ENCODE results near the gene PCDHGB1.
"Not testable (repeated sequence)": the region's sequence is repeated elsewhere in the genome, so short reads cannot be mapped to it uniquely, and the experiment has no call there.

PCDHGB1 gene

GRCh38 chr5:141389153-141390042 is 39.5 kb downstream of the PCDHGB1 start:
- Histone ChIP-seq H3K4me3 (replicated peaks; ENCODE audit: insufficient read depth, low read length) (no peak overlapping the region), H3K27me3 (ENCODE audit: insufficient read depth, poor library complexity, severe bottlenecking) (no peaks in the 10 kb centered on the region), H3K27ac (replicated peaks) (no peak overlapping the region)
- no peak for TF ChIP-seq GABPA (IDR thresholded peaks at IDR 0.05; ENCODE audit: low read depth)
- TF ChIP-seq, protein P1, sequence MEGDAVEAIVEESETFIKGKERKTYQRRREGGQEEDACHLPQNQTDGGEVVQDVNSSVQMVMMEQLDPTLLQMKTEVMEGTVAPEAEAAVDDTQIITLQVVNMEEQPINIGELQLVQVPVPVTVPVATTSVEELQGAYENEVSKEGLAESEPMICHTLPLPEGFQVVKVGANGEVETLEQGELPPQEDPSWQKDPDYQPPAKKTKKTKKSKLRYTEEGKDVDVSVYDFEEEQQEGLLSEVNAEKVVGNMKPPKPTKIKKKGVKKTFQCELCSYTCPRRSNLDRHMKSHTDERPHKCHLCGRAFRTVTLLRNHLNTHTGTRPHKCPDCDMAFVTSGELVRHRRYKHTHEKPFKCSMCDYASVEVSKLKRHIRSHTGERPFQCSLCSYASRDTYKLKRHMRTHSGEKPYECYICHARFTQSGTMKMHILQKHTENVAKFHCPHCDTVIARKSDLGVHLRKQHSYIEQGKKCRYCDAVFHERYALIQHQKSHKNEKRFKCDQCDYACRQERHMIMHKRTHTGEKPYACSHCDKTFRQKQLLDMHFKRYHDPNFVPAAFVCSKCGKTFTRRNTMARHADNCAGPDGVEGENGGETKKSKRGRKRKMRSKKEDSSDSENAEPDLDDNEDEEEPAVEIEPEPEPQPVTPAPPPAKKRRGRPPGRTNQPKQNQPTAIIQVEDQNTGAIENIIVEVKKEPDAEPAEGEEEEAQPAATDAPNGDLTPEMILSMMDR (IDR thresholded peaks at IDR 0.05; ENCODE audit: insufficient read depth, low read length) = no peak
- TF ChIP-seq SPI1 (IDR thresholded peaks at IDR 0.05; ENCODE audit: borderline replicate concordance, low read depth) = no peak
- TF ChIP-seq POLR2AphosphoS5 (IDR thresholded peaks at IDR 0.05; ENCODE audit: low read depth) = no peak
- no peak for TF ChIP-seq REST (IDR thresholded peaks at IDR 0.05; ENCODE audit: insufficient replicate concordance, low read depth)
- DNase-seq (ENCODE audit: low read depth in 1 of 2, low spot score in 1 of 2) = no peak

DNA sequence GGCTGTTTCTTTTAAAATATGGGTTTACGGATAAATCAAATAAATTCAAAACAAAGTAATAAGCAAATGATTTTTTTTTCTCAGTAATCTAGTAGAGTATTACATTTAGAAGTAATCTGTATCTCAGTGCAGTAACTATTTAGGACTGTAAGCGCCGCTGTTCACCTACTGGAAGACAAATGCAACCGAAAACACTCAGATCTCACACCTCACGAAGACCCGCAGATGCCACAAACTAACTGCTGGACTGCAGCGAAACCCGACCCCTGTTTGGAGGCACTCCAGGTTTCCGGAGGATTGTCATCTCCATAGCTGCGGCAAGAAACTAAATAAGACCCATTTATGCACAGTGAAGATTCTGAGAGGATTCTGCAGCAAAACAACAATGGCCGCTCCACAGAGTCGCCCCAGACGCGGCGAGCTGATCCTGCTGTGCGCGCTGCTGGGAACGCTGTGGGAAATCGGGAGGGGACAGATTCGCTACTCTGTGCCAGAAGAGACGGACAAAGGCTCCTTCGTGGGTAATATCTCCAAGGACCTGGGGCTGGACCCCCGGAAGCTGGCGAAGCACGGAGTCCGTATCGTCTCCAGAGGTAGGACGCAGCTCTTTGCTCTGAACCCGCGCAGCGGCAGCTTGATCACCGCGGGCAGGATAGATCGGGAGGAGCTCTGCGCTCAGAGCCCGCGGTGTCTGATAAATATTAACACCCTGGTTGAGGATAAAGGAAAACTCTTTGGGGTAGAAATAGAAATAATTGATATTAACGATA is 42.7 kb downstream of the PCDHGB1 start, which contains the start of gene PCDHGA8:
TSS of gene PCDHGA8 (plus strand) at position 205 of the 770 bp plus-strand sequence. CDS start at position 386, 181 bp downstream.
- Histone ChIP-seq H3K4me3 (replicated peaks; ENCODE audit: insufficient read depth, low read length) (no peak within 1 kb of the TSS), H3K27ac (replicated peaks) (no peak within 1 kb of the TSS), H3K27me3 (ENCODE audit: insufficient read depth, poor library complexity, severe bottlenecking) (no peaks in the 10 kb centered on the region)
- DNase-seq (ENCODE audit: low read depth in 1 of 2, low spot score in 1 of 2) = no peak
- TF ChIP-seq SPI1 (IDR thresholded peaks at IDR 0.05; ENCODE audit: borderline replicate concordance, low read depth) (no peak), POLR2AphosphoS5 (IDR thresholded peaks at IDR 0.05; ENCODE audit: low read depth) (no peak), REST (IDR thresholded peaks at IDR 0.05; ENCODE audit: insufficient replicate concordance, low read depth) (no peak), GABPA (IDR thresholded peaks at IDR 0.05; ENCODE audit: low read depth) (no peak)
- TF ChIP-seq, protein P1 (IDR thresholded peaks at IDR 0.05; ENCODE audit: insufficient read depth, low read length) = no peak

- no peak for TF ChIP-seq GABPA (IDR thresholded peaks at IDR 0.05; ENCODE audit: low read depth)
- no peak for TF ChIP-seq REST (IDR thresholded peaks at IDR 0.05; ENCODE audit: insufficient replicate concordance, low read depth)
- TF ChIP-seq SPI1 (IDR thresholded peaks at IDR 0.05; ENCODE audit: borderline replicate concordance, low read depth) = no peak
- TF ChIP-seq, protein P1 (IDR thresholded peaks at IDR 0.05; ENCODE audit: insufficient read depth, low read length) = no peak
- TF ChIP-seq POLR2AphosphoS5 (IDR thresholded peaks at IDR 0.05; ENCODE audit: low read depth) = no peak
- H3K4me3 ChIP-seq (replicated peaks; ENCODE audit: insufficient read depth, low read length) = no peak overlapping the region
- no peak overlapping the region for H3K27ac ChIP-seq (replicated peaks)
- no peaks in the 10 kb centered on the region for H3K27me3 ChIP-seq (ENCODE audit: insufficient read depth, poor library complexity, severe bottlenecking)
- DNase-seq (ENCODE audit: low read depth in 1 of 2, low spot score in 1 of 2) = no peak
Observed at GRCh38 chr5:141393267-141393666, 43.4 kb downstream of the PCDHGB1 start.

- not testable (repeated sequence) for H3K4me3 ChIP-seq (replicated peaks; ENCODE audit: insufficient read depth, low read length); DNase-seq (ENCODE audit: low read depth in 1 of 2, low spot score in 1 of 2); H3K27ac ChIP-seq (replicated peaks); H3K27me3 ChIP-seq (ENCODE audit: insufficient read depth, poor library complexity, severe bottlenecking)
Observed at GRCh38 chr5:141394401-141395187, 44.7 kb downstream of the PCDHGB1 start.
